Esophagus squamous epithelium (tissue), 5 donors: ENCODE results near the gene ZDHHC15. TPM values are rescaled to one million over a fixed set of nuclear protein-coding genes. Genes with fewer than 3 reads are reported as not detected.
"Not testable (repeated sequence)": the region's sequence is repeated elsewhere in the genome, so short reads cannot be mapped to it uniquely, and the experiment has no call there.

Experiments used
- DNase-seq: peaks from one replicate; lab custom pipeline; 2025; lab: John Stamatoyannopoulos, UW
- H3K27ac ChIP-seq, 4 donors: fragments of 200-600 bp; sonication (generic); one replicate each; pipeline ENCODE4 v1.5.1; 2016 to 2019; ENCODE audit warnings: mild to moderate bottlenecking in 1 of 4
- H3K27me3 ChIP-seq, 4 donors: fragments of 200-600 bp; sonication (generic); 1 replicate in 3 of 4; 2 replicates in 1 of 4; pipeline versions ENCODE4 v1.5.1 to v1.6.0; 2017 to 2021; ENCODE audit warnings: antibody characterized with exemption in 1 of 4
- H3K36me3 ChIP-seq, 3 donors: fragments of 200-600 bp; sonication (generic); one replicate each; pipeline ENCODE4 v1.5.1; 2016 to 2019
- H3K4me1 ChIP-seq, 3 donors: fragments of 200-600 bp; sonication (generic); one replicate each; pipeline ENCODE4 v1.5.1; 2017 to 2019
- H3K4me3 ChIP-seq, 4 donors: fragments of 200-600 bp; sonication (generic); 1 replicate in 3 of 4; 2 replicates in 1 of 4; pipeline ENCODE4 v1.5.1; 2016 to 2019; ENCODE audit warnings: mild to moderate bottlenecking in 2 of 4, moderate library complexity in 1 of 4
- H3K9me3 ChIP-seq, 3 donors: fragments of 200-600 bp; sonication (generic); one replicate each; pipeline ENCODE4 v1.5.1; 2016 to 2019
- CTCF ChIP-seq, 6 experiments: fragments of 450-650 bp in 4 of 6; fragments of 200-600 bp in 2 of 6; sonication (generic) in 2 of 6; IDR thresholded peaks; one replicate each; pipeline ENCODE4 v1.5.1; 2016 to 2019; ENCODE audit warnings: antibody characterized with exemption in 6 of 6, mild to moderate bottlenecking in 4 of 6, moderate library complexity in 4 of 6
- POLR2A ChIP-seq, 4 donors: fragments of 450-650 bp; IDR thresholded peaks; one replicate each; pipeline ENCODE4 v1.6.1; 2017; ENCODE audit warnings: antibody characterized with exemption in 4 of 4, mild to moderate bottlenecking in 4 of 4, moderate library complexity in 3 of 4
- WGBS, 2 donors: methylation state at CpG; one replicate each; pipeline ENCODE4 v1.1.5; 2018; 5-methylcytosine and 5-hydroxymethylcytosine counted together
- intact Hi-C: fragments of 100-400 bp; cut with DNase I; formaldehyde crosslinking; loops from one replicate; pipeline ENCODE4 v1.15.0; 2022
- total RNA-seq, 4 donors: library from RNA; depleted of rRNA; stranded (reverse); fragments of >200 nt; gene quantifications; one replicate each; pipeline ENCODE4 v1.1.0, GENCODE V29; 2016
- donor health status: DM: yes; HTN: yes; CAD: no.

ZDHHC15 gene
- 1 to 10 TPM in 1 of 4 donors, under 1 TPM in 3; 0.26 to 2.1 (median 0.26) TPM for total RNA-seq

- Histone ChIP-seq H3K4me3 (peak within 1 kb of the TSS; percentile 33 to 64 (median 54)), H3K27ac (peak within 1 kb of the TSS; percentile 34 to 81 (median 74)), H3K9me3 (peaks cover 0 to 4% (median 0%) of the 10 kb centered on the region in 3 donors), H3K27me3 (no peaks in the 10 kb centered on the region), H3K36me3 (no peaks in the 10 kb centered on the region), H3K4me1 (peaks cover 0 to 17% (median 0%) of the 10 kb centered on the region in 3 donors)
- intact Hi-C loops = no loop called here
- 2 to 36% methylated on average over 14 to 25 of the region's 45 CpGs for WGBS, 2 donors
- DNase-seq = no peak
- TF ChIP-seq POLR2A (IDR thresholded peaks at IDR 0.05) (peak in 1 of 4 donors; percentile 10), CTCF (IDR thresholded peaks at IDR 0.05) (no peak)
Measured at GRCh38 chrX:75522565-75523431, at the start of gene ZDHHC15. ZDHHC15 (minus strand) TSS chrX:75523037; CDS start chrX:75523024, 13 bp downstream.

- H3K4me1 ChIP-seq, H3K27me3 ChIP-seq, H3K4me3 ChIP-seq, H3K36me3 ChIP-seq, intact Hi-C loops, H3K27ac ChIP-seq, DNase-seq, H3K9me3 ChIP-seq: not testable (repeated sequence)
- WGBS, 2 donors = 95 to 96% methylated on average over 6 to 12 of the region's 18 CpGs
Measured at GRCh38 chrX:75560544-75560943, 37.7 kb upstream of the ZDHHC15 start.

GRCh38 chrX:75547783-75548182 lies 24.9 kb upstream of the ZDHHC15 start:
- 0 to 37% methylated on average over 2 to 3 of the region's 3 CpGs for WGBS, 2 donors
- intact Hi-C loops = no loop called here
- Histone ChIP-seq H3K4me3 (no peak overlapping the region), H3K27me3 (no peaks in the 10 kb centered on the region), H3K4me1 (peaks cover 0 to 12% (median 0%) of the 10 kb centered on the region in 3 donors), H3K9me3 (no peaks in the 10 kb centered on the region), H3K36me3 (no peaks in the 10 kb centered on the region), H3K27ac (no peak overlapping the region)
- no peak for TF ChIP-seq CTCF (IDR thresholded peaks at IDR 0.05)
- TF ChIP-seq POLR2A (IDR thresholded peaks at IDR 0.05) = no peak
- no peak for DNase-seq

GRCh38 chrX:75546724-75547511 lies 24.1 kb upstream of the ZDHHC15 start:
- H3K36me3 ChIP-seq = no peaks in the 10 kb centered on the region
- H3K4me1 ChIP-seq = peaks cover 0 to 12% (median 0%) of the 10 kb centered on the region in 3 donors
- TF ChIP-seq POLR2A (IDR thresholded peaks at IDR 0.05) (no peak), CTCF (IDR thresholded peaks at IDR 0.05) (no peak)
- H3K9me3 ChIP-seq = no peaks in the 10 kb centered on the region
- no peak for DNase-seq
- no peaks in the 10 kb centered on the region for H3K27me3 ChIP-seq
- no peak overlapping the region for H3K4me3 ChIP-seq
- 100% methylated on average over 2 of the region's 2 CpGs; no CpG with 5 or more reads in 1 of the 2 donors for WGBS, 2 donors
- H3K27ac ChIP-seq = no peak overlapping the region
- intact Hi-C loops = no loop called here

- no peak for DNase-seq
- Histone ChIP-seq H3K27ac (no peak overlapping the region), H3K36me3 (no peaks in the 10 kb centered on the region), H3K4me1 (peaks cover 0 to 12% (median 0%) of the 10 kb centered on the region in 3 donors), H3K9me3 (no peaks in the 10 kb centered on the region), H3K4me3 (no peak overlapping the region), H3K27me3 (no peaks in the 10 kb centered on the region)
- TF ChIP-seq CTCF (IDR thresholded peaks at IDR 0.05) (no peak), POLR2A (IDR thresholded peaks at IDR 0.05) (no peak)
- WGBS, 2 donors = 17 to 51% methylated on average over 2 of the region's 2 CpGs
- intact Hi-C loops = no loop called here
Measured at GRCh38 chrX:75544786-75545185, 21.9 kb upstream of the ZDHHC15 start.
